DMS 273 (cell line): ENCODE results near the gene C5orf63.
A peak's percentile ranks its signal among the peaks of the same experiment; 100 is the strongest.
"Not testable (repeated sequence)": the region's sequence is repeated elsewhere in the genome, so short reads cannot be mapped to it uniquely, and the experiment has no call there.

ENCODE experiments used
- DNase-seq: peaks from one replicate; lab custom pipeline; 2025; ENCODE audit not compliant: unreplicated experiment; lab: John Stamatoyannopoulos, UW

C5orf63 gene

GRCh38 chr5:127038550-127038949 is 34.8 kb downstream of the C5orf63 start:
- DNase-seq: no peak

- DNase-seq: peak; percentile 67
Measured at GRCh38 chr5:127031863-127032232, 41.5 kb downstream of the C5orf63 start.

- DNase-seq: peak; percentile 66
Measured at GRCh38 chr5:127031147-127031862, 42.0 kb downstream of the C5orf63 start.

- DNase-seq: peak; percentile 98
Measured at GRCh38 chr5:127030259-127031146, 42.8 kb downstream of the C5orf63 start, which contains the start of gene MARCHF3. MARCHF3 (minus strand) TSS chr5:127030558; CDS start chr5:126918171, 112,387 bp downstream.

- DNase-seq: peak; percentile 87
Measured at GRCh38 chr5:127029581-127030258, 43.6 kb downstream of the C5orf63 start.

- DNase-seq: peak; percentile 92
Measured at GRCh38 chr5:127028822-127029457, 44.4 kb downstream of the C5orf63 start.

GRCh38 chr5:127027539-127027938 is 45.8 kb downstream of the C5orf63 start:
- DNase-seq: no peak

GRCh38 chr5:127026166-127026565 is 47.1 kb downstream of the C5orf63 start:
- DNase-seq: no peak

- no peak for DNase-seq
Measured at GRCh38 chr5:127025467-127025866, 47.8 kb downstream of the C5orf63 start.

GRCh38 chr5:127024821-127025220 is 48.5 kb downstream of the C5orf63 start:
- DNase-seq: no peak

- DNase-seq: not testable (repeated sequence)
Measured at GRCh38 chr5:127023552-127024191, 49.6 kb downstream of the C5orf63 start.

GRCh38 chr5:127022846-127023245 is 50.5 kb downstream of the C5orf63 start:
- DNase-seq: no peak

- DNase-seq: peak; percentile 84
Measured at GRCh38 chr5:127019928-127020327, 53.4 kb downstream of the C5orf63 start.

GRCh38 chr5:127016722-127017121 is 56.6 kb downstream of the C5orf63 start:
- DNase-seq: not testable (repeated sequence)

GRCh38 chr5:127015716-127016115 is 57.6 kb downstream of the C5orf63 start:
- no peak for DNase-seq

- peak; percentile 23 for DNase-seq
Measured at GRCh38 chr5:127014573-127014972, 58.7 kb downstream of the C5orf63 start.

GRCh38 chr5:127013407-127013806 is 59.9 kb downstream of the C5orf63 start:
- no peak for DNase-seq

GRCh38 chr5:127012916-127013315 is 60.4 kb downstream of the C5orf63 start:
- peak; percentile 23 for DNase-seq

- no peak for DNase-seq
Measured at GRCh38 chr5:127011961-127012644, 61.2 kb downstream of the C5orf63 start.

- no peak for DNase-seq
Measured at GRCh38 chr5:127011153-127011552, 62.1 kb downstream of the C5orf63 start.
